HEK293T (cell line): ENCODE measurements around the gene DNAH1.

ENCODE experiments used
- FOXA1 ChIP-seq: fragments of 450-650 bp; IDR thresholded peaks from 2 replicates; pipeline ENCODE4 v1.6.1; 2016; ENCODE audit warnings: mild to moderate bottlenecking
- FOXK2 ChIP-seq: fragments of 450-650 bp; IDR thresholded peaks from 2 replicates; pipeline ENCODE4 v1.6.1; 2016; ENCODE audit warnings: mild to moderate bottlenecking
- SP1 ChIP-seq: fragments of 450-650 bp; IDR thresholded peaks from 2 replicates; pipeline ENCODE4 v1.6.1; 2017
- ZNF384 ChIP-seq: fragments of 450-650 bp; IDR thresholded peaks from 2 replicates; pipeline ENCODE4 v1.6.1; 2016

- TF ChIP-seq FOXA1 (no peak), SP1 (no peak), ZNF384 (no peak), FOXK2 (no peak)
Observed at GRCh38 chr3:52294320-52295150, 21.6 kb upstream of the DNAH1 start.
